HCT116 (cell line): ENCODE measurements around the gene LDHD. TPM values are rescaled to one million over a fixed set of nuclear protein-coding genes. Genes with fewer than 3 reads are reported as not detected.

Source experiments
- ATAC-seq: fragments of 200-7000 bp; cut with Tn5 transposase; 2 replicates; pipeline ENCODE4 v1.9.1; 2020; ENCODE audit warnings: mild to moderate bottlenecking, moderate library complexity
- BruUV-seq: library from RNA; stranded (reverse); fragments of 400-500 nt; replicated peaks from 2 replicates; lab custom pipeline; 2021; lab: Mats Ljungman, UMichigan
- CTCF ChIA-PET: fragments of 300-600 bp; sonication (Branson Sonifier 250); formaldehyde crosslinking; loops from one replicate; lab custom pipeline; 2021; ENCODE audit warnings: antibody characterized with exemption; lab: Charles Lee
- POLR2A ChIA-PET: fragments of 300-600, 350-600 bp; sonication (Branson Sonifier 250); formaldehyde crosslinking; loops from one replicate; lab custom pipeline; 2021; ENCODE audit warnings: antibody characterized with exemption; lab: Charles Lee
- RAD21 ChIA-PET, 2 experiments: fragments of 300-600 bp; sonication (Branson Sonifier 250); formaldehyde crosslinking; loops; one replicate each; lab custom pipeline; 2023; ENCODE audit warnings: low total read pairs in 2 of 2; ENCODE audit not compliant: uncharacterized antibody in 2 of 2, unreplicated experiment in 2 of 2, low non-redundant PET in 1 of 2; lab: Charles Lee
- DNase-seq: peaks from one replicate; pipeline ENCODE4 v3.0.0-alpha.2; 2010; ENCODE audit warnings: low read depth, low spot score
- H2AFZ ChIP-seq: fragments of 200-600 bp; shearing (Covaris generic), sonication (generic); 2 replicates; pipeline ENCODE4 v1.6.1; 2017; ENCODE audit warnings: low read depth, mixed run types, mixed read lengths, antibody characterized with exemption, low read length; ENCODE audit not compliant: poor library complexity, severe bottlenecking
- H3K27ac ChIP-seq: 2 replicates; pipeline ENCODE4 v1.5.1; 2012; ENCODE audit warnings: low read depth, low read length
- H3K27me3 ChIP-seq: fragments of 200-600 bp; sonication (generic); 2 replicates; pipeline ENCODE4 v1.6.1; 2016; ENCODE audit warnings: mixed run types, low read length, mixed read lengths; ENCODE audit not compliant: insufficient read depth
- H3K36me3 ChIP-seq, 2 experiments: fragments of 200-500 bp in 1 of 2; fragments of 200-600 bp in 1 of 2; sonication (Bioruptor generic) in 1 of 2; sonication (generic) in 1 of 2; 2 replicates each; pipeline versions ENCODE4 v1.5.1 to v1.6.1; 2014 to 2016; ENCODE audit warnings: low read length in 2 of 2, inconsistent platforms in 1 of 2, mixed read lengths in 1 of 2, mixed run types in 1 of 2; ENCODE audit not compliant: insufficient read depth in 2 of 2, control insufficient read depth in 1 of 2
- H3K4me1 ChIP-seq, 2 experiments: fragments of 200-600 bp in 1 of 2; sonication (generic) in 1 of 2; 2 replicates each; pipeline versions ENCODE4 v1.5.1 to v1.6.1; 2012 to 2017; ENCODE audit warnings: low read length in 2 of 2, inconsistent platforms in 1 of 2, mild to moderate bottlenecking in 1 of 2, mixed read lengths in 1 of 2, mixed run types in 1 of 2, moderate library complexity in 1 of 2; ENCODE audit not compliant: insufficient read depth in 2 of 2, control insufficient read depth in 1 of 2
- H3K4me2 ChIP-seq: fragments of 200-600 bp; sonication (generic); 2 replicates; pipeline ENCODE4 v1.6.1; 2017; ENCODE audit warnings: mixed run types, low read length, mixed read lengths
- H3K4me3 ChIP-seq, 2 experiments: fragments of 200-600 bp in 1 of 2; sonication (generic) in 1 of 2; replicated peaks in 1 of 2; 2 replicates each; pipeline ENCODE4 v1.5.1; 2011 to 2016; ENCODE audit warnings: low read length in 2 of 2, control low read depth in 1 of 2, low read depth in 1 of 2, mild to moderate bottlenecking in 1 of 2, mixed read lengths in 1 of 2, mixed run types in 1 of 2
- H3K79me2 ChIP-seq: fragments of 200-600 bp; sonication (generic); 2 replicates; pipeline ENCODE4 v1.6.1; 2017; ENCODE audit warnings: mild to moderate bottlenecking, mixed run types, low read length, moderate library complexity, mixed read lengths; ENCODE audit not compliant: insufficient read depth
- H3K9ac ChIP-seq: fragments of 200-600 bp; sonication (generic); 2 replicates; pipeline ENCODE4 v1.6.1; 2016; ENCODE audit warnings: low read length, mixed read lengths
- H3K9me2 ChIP-seq: fragments of 200-600 bp; sonication (generic), shearing (Covaris generic); 2 replicates; pipeline ENCODE4 v1.6.1; 2017; ENCODE audit warnings: mixed run types, mild to moderate bottlenecking, moderate library complexity; ENCODE audit not compliant: insufficient read depth
- H3K9me3 ChIP-seq, 2 experiments: fragments of 200-500 bp in 1 of 2; fragments of 200-600 bp in 1 of 2; sonication (Bioruptor generic) in 1 of 2; sonication (generic) in 1 of 2; 2 replicates each; pipeline ENCODE4 v1.6.1; 2014 to 2017; ENCODE audit warnings: low read length in 2 of 2, mixed read lengths in 2 of 2, inconsistent platforms in 1 of 2, low read depth in 1 of 2, mild to moderate bottlenecking in 1 of 2, mixed run types in 1 of 2, moderate library complexity in 1 of 2; ENCODE audit not compliant: control insufficient read depth in 1 of 2, insufficient read depth in 1 of 2
- H4K20me1 ChIP-seq: fragments of 200-600 bp; sonication (generic), shearing (Covaris generic); 2 replicates; pipeline ENCODE4 v1.6.1; 2017; ENCODE audit warnings: mixed run types, mild to moderate bottlenecking, moderate library complexity; ENCODE audit not compliant: insufficient read depth
- CEBPB ChIP-seq: IDR thresholded peaks from 2 replicates; pipeline ENCODE4 v1.6.1; 2012; ENCODE audit warnings: low read depth
- CTCF ChIP-seq, 3 experiments: fragments of 200-600 bp in 1 of 3; sonication (generic) in 1 of 3; IDR thresholded peaks in 2 of 3; conservative IDR thresholded peaks in 1 of 3; 2 replicates each; pipeline ENCODE4 v1.5.1; 2012 to 2017; ENCODE audit warnings: low read depth in 2 of 3, low read length in 2 of 3, antibody characterized with exemption in 1 of 3, borderline replicate concordance in 1 of 3, control low read depth in 1 of 3, mild to moderate bottlenecking in 1 of 3, mixed read lengths in 1 of 3, mixed run types in 1 of 3, moderate library complexity in 1 of 3; ENCODE audit not compliant: insufficient read depth in 1 of 3
- ELF1 ChIP-seq: IDR thresholded peaks from 2 replicates; pipeline ENCODE4 v1.6.1; 2012; ENCODE audit warnings: low read depth, borderline replicate concordance
- EZH2phosphoT487 ChIP-seq: fragments of 200-600 bp; IDR thresholded peaks from 2 replicates; pipeline ENCODE4 v1.6.1; 2018; ENCODE audit warnings: antibody characterized with exemption, borderline replicate concordance
- FOSL1 ChIP-seq: IDR thresholded peaks from 2 replicates; pipeline ENCODE4 v1.6.1; 2012; ENCODE audit warnings: low read depth
- MAX ChIP-seq: IDR thresholded peaks from 2 replicates; pipeline ENCODE4 v1.6.1; 2012
- POLR2AphosphoS5 ChIP-seq: IDR thresholded peaks from 2 replicates; pipeline ENCODE4 v1.6.1; 2011; ENCODE audit warnings: mild to moderate bottlenecking, low read depth, low read length, moderate library complexity
- REST ChIP-seq: IDR thresholded peaks from 2 replicates; pipeline ENCODE4 v1.6.1; 2012; ENCODE audit warnings: low read depth
- SIN3A ChIP-seq: IDR thresholded peaks from 2 replicates; pipeline ENCODE4 v1.6.1; 2012; ENCODE audit warnings: low read depth
- SRF ChIP-seq: IDR thresholded peaks from 2 replicates; pipeline ENCODE4 v1.6.1; 2012; ENCODE audit warnings: low read depth
- ZBTB33 ChIP-seq: IDR thresholded peaks from 2 replicates; pipeline ENCODE4 v1.6.1; 2011; ENCODE audit warnings: mild to moderate bottlenecking, low read length, moderate library complexity; ENCODE audit not compliant: insufficient replicate concordance; ENCODE audit errors: extremely low read depth
- intact Hi-C: fragments of 100-400 bp; cut with micrococcal nuclease; formaldehyde crosslinking; loops from 2 replicates; pipeline ENCODE4 v1.10.0; 2022
- total RNA-seq: library from RNA; stranded (reverse); gene quantifications from one replicate; pipeline ENCODE4 v1.2.1, GENCODE V29; 2021; ENCODE audit not compliant: unreplicated experiment

Gene LDHD
- total RNA-seq, 1 experiment from 2014 or later, result 3.4 TPM

GRCh38 chr16:75088216-75088615 is 28.4 kb downstream of the LDHD start:
- DNase-seq, result no peak
- TF ChIP-seq CEBPB (no peak), SRF (no peak), EZH2phosphoT487 (no peak), REST (no peak), CTCF (IDR thresholded peaks at IDR 0.05 in 2 of 3, conservative IDR thresholded peaks at IDR 0.05 in 1 of 3; ENCODE audit: borderline replicate concordance in 1 of 3, insufficient read depth in 1 of 3, low read depth in 2 of 3, low read length in 2 of 3) (no peak), MAX (no peak), ZBTB33 (no peak), POLR2AphosphoS5 (no peak), FOSL1 (no peak), SIN3A (no peak), ELF1 (no peak)
- TF ChIP-seq, all 23 proteins: peak for 0
- Histone ChIP-seq H3K27me3 (no peaks in the 10 kb centered on the region), H2AFZ (no peak overlapping the region), H3K4me3 (no peak overlapping the region), H3K27ac (no peak overlapping the region), H3K9ac (no peak overlapping the region), H3K9me3 (no peaks in the 10 kb centered on the region), H3K4me2 (no peak overlapping the region), H4K20me1 (no peaks in the 10 kb centered on the region), H3K9me2 (no peaks in the 10 kb centered on the region), H3K79me2 (peaks cover 30% of the 10 kb centered on the region), H3K36me3 (no peaks in the 10 kb centered on the region), H3K4me1 (peaks cover 47 to 66% of the 10 kb centered on the region in 2 experiments)
- BruUV-seq, result no TSS peak
- intact Hi-C loops, result no loop called here
- ChIA-PET CTCF (interaction anchor here (1.0 to 1.9 kb wide), 2 partner anchors 23 to 90 kb away, joined by 4 to 5 read pairs; partner anchors contain the start of gene ZNRF1), POLR2A (no interaction called here), RAD21 (no interaction called here)
- no peak for ATAC-seq
